ENCODE results near the gene TRAF3. TPM values are rescaled to one million over a fixed set of nuclear protein-coding genes. Genes with fewer than 3 reads are reported as not detected.
"Not testable (repeated sequence)": the region's sequence is repeated elsewhere in the genome, so short reads cannot be mapped to it uniquely, and the experiment has no call there.

Gene TRAF3
- total RNA-seq, 1 experiment from 2014 or later, result 25.3 TPM

DNA sequence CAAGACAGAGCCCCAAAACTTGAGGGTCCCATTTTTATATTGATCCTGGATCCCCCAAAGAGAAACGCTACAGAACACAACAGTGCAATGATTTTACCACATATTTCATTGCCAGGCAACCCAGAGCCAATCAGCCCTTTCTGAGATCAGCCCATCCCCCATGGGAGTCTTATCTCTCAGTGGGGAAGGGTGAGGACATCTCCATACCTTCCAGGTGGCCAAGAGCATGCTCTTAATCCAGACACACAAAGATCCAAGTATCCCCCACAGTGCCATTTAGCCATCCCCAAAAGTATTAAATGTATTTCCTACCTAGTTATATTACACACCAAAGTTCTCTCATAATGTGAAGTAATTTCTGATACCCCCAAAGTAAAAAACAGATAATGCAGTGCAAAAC lies 82.7 kb downstream of the TRAF3 start:
- Mint-ChIP-seq H3K4me1 (ENCODE audit: insufficient read depth, unreplicated experiment) (peaks cover 6% of the 10 kb centered on the region), H3K27ac (ENCODE audit: low read depth, unreplicated experiment) (no peak overlapping the region), H3K9me3 (ENCODE audit: unreplicated experiment) (no peaks in the 10 kb centered on the region), H3K36me3 (ENCODE audit: insufficient read depth, unreplicated experiment) (peaks cover 11% of the 10 kb centered on the region), H3K4me3 (ENCODE audit: unreplicated experiment) (no peak overlapping the region), H3K27me3 (ENCODE audit: insufficient read depth, unreplicated experiment) (no peaks in the 10 kb centered on the region)
- POLR2A ChIA-PET, result no interaction called here
- no TSS peak for BruUV-seq (replicated peaks)
- intact Hi-C loops (cut with micrococcal nuclease), result loop anchor here (10.0 kb wide), 1 partner anchor 85 kb away; the partner anchor contains the start of gene TRAF3
- CTCF ChIA-PET, result no interaction called here
- TF ChIP-seq, protein P1, sequence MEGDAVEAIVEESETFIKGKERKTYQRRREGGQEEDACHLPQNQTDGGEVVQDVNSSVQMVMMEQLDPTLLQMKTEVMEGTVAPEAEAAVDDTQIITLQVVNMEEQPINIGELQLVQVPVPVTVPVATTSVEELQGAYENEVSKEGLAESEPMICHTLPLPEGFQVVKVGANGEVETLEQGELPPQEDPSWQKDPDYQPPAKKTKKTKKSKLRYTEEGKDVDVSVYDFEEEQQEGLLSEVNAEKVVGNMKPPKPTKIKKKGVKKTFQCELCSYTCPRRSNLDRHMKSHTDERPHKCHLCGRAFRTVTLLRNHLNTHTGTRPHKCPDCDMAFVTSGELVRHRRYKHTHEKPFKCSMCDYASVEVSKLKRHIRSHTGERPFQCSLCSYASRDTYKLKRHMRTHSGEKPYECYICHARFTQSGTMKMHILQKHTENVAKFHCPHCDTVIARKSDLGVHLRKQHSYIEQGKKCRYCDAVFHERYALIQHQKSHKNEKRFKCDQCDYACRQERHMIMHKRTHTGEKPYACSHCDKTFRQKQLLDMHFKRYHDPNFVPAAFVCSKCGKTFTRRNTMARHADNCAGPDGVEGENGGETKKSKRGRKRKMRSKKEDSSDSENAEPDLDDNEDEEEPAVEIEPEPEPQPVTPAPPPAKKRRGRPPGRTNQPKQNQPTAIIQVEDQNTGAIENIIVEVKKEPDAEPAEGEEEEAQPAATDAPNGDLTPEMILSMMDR (IDR thresholded peaks at IDR 0.05; ENCODE audit: unreplicated experiment), result no peak
- no peak for DNase-seq (ENCODE audit: unreplicated experiment)

DNA sequence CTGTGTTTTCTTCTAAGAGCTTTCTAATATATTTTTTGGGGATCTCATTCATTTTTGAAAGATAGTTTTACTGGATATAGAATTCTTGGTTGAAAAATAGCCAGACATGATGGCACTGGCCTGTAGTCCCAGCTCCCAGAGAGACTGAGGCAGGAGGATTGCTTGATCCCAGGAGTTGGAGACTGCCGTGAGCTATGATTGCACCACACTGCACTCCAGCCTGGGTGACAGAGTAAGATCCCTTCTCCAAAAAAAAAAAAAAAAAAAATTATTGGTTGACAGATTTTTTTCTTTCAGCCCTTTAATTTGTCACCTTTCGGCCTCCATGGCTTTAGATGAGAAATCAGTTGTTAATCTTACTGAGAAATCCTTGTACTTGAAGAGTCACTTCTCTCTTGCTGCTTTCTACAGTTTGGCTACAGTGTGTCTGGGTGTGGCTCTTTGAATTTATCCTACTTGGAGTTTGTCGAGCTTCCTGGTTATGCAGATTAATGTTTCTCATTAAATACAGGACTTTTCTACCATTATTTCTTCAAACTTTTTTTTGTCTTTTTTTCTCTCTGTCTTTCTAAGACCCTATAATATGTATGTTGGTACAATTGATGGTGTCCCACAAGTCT lies 85.0 kb downstream of the TRAF3 start:
- H3K27ac Mint-ChIP-seq (ENCODE audit: low read depth, unreplicated experiment), result peak overlapping the region; percentile 53
- H3K4me1 Mint-ChIP-seq (ENCODE audit: insufficient read depth, unreplicated experiment), result peaks cover 6% of the 10 kb centered on the region
- no peaks in the 10 kb centered on the region for H3K27me3 Mint-ChIP-seq (ENCODE audit: insufficient read depth, unreplicated experiment)
- H3K36me3 Mint-ChIP-seq (ENCODE audit: insufficient read depth, unreplicated experiment), result peaks cover 11% of the 10 kb centered on the region
- no TSS peak for BruUV-seq (replicated peaks)
- TF ChIP-seq, protein P1 (IDR thresholded peaks at IDR 0.05; ENCODE audit: unreplicated experiment), result no peak
- no peak overlapping the region for H3K4me3 Mint-ChIP-seq (ENCODE audit: unreplicated experiment)
- peak; percentile 14 for DNase-seq (ENCODE audit: unreplicated experiment)
- H3K9me3 Mint-ChIP-seq (ENCODE audit: unreplicated experiment), result no peaks in the 10 kb centered on the region
- intact Hi-C loops (cut with micrococcal nuclease), result loop anchor here (10.0 kb wide), 1 partner anchor 87 kb away; the partner anchor contains the start of gene TRAF3
- CTCF ChIA-PET, result no interaction called here
- POLR2A ChIA-PET, result no interaction called here

DNA sequence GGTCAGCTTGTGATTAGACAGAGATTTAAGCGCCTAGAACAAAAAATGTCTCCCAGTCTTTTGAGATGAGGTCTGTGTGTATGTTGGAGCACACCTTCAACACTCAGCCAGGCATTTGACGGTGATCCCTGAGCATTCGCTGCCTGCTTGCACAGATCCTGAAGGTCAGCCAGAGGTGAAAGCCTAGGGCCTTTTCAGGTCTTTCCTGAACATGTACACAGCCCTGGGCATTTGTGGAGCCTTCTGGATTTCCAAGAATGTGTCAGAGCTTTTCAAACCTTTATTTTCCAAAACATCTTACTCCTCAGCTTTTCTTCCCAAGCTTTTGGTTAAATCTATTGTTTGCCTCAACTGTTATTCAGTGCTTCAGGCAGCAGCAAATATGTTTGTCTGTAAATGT lies 86.1 kb downstream of the TRAF3 start:
- DNase-seq (ENCODE audit: unreplicated experiment), result no peak
- POLR2A ChIA-PET, result no interaction called here
- no TSS peak for BruUV-seq (replicated peaks)
- H3K36me3 Mint-ChIP-seq (ENCODE audit: insufficient read depth, unreplicated experiment), result peaks cover 11% of the 10 kb centered on the region
- H3K27ac Mint-ChIP-seq (ENCODE audit: low read depth, unreplicated experiment), result no peak overlapping the region
- TF ChIP-seq, protein P1 (IDR thresholded peaks at IDR 0.05; ENCODE audit: unreplicated experiment), result no peak
- no peak overlapping the region for H3K4me3 Mint-ChIP-seq (ENCODE audit: unreplicated experiment)
- CTCF ChIA-PET, result interaction anchor here (0.5 kb wide), 2 partner anchors 61 to 166 kb away, joined by 4 read pairs; no protein-coding TSS in a partner anchor
- H3K4me1 Mint-ChIP-seq (ENCODE audit: insufficient read depth, unreplicated experiment), result peaks cover 6% of the 10 kb centered on the region
- H3K27me3 Mint-ChIP-seq (ENCODE audit: insufficient read depth, unreplicated experiment), result no peaks in the 10 kb centered on the region
- intact Hi-C loops (cut with micrococcal nuclease), result loop anchor here (10.0 kb wide), 1 partner anchor 89 kb away; the partner anchor contains the start of gene TRAF3
- H3K9me3 Mint-ChIP-seq (ENCODE audit: unreplicated experiment), result no peaks in the 10 kb centered on the region

DNA sequence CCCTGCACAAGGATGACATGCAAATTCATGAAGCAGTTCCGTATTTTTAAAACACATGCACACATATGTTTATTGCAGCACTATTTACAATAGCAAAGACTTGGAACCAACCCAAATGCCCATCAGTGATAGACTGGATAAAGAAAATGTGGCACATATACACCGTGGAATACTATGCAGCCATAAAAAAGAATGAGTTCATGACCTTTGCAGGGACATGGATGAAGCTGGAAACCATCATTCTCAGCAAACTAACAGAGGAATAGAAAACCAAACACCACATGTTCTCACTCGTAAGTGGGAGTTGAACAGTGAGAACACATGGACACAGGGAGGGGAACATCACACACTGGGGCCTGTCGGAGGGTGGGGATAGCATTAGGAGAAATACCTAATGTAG lies 88.7 kb downstream of the TRAF3 start:
- CTCF ChIA-PET, result not testable (repeated sequence)
- intact Hi-C loops (cut with micrococcal nuclease), result loop anchor here (10.0 kb wide), 1 partner anchor 91 kb away; the partner anchor contains the start of gene TRAF3

More for the DNA sequence above, 88.7 kb downstream of the TRAF3 start:
- H3K9me3 Mint-ChIP-seq (ENCODE audit: unreplicated experiment); BruUV-seq (replicated peaks); H3K4me1 Mint-ChIP-seq (ENCODE audit: insufficient read depth, unreplicated experiment); H3K4me3 Mint-ChIP-seq (ENCODE audit: unreplicated experiment); DNase-seq (ENCODE audit: unreplicated experiment); H3K27me3 Mint-ChIP-seq (ENCODE audit: insufficient read depth, unreplicated experiment); H3K27ac Mint-ChIP-seq (ENCODE audit: low read depth, unreplicated experiment): not testable (repeated sequence)
- POLR2A ChIA-PET, result interaction anchor here (0.7 kb wide), 1 partner anchor 523 kb away, joined by 3 read pairs; no protein-coding TSS in a partner anchor
- peaks cover 20% of the 10 kb centered on the region for H3K36me3 Mint-ChIP-seq (ENCODE audit: insufficient read depth, unreplicated experiment)
